GM18507 (cell line): Measurements from ENCODE around the gene SNN.

ENCODE experiments used
- DNase-seq: peaks from one replicate; pipeline ENCODE4 v3.0.0; 2011; ENCODE audit warnings: low read depth; ENCODE audit not compliant: insufficient read length; ENCODE audit errors: extremely low spot score
- FAIRE-seq: peaks from 2 replicates; lab custom pipeline; 2011; peaks lifted over from hg19 to GRCh38; lab: Jason Lieb, UNC

SNN gene

DNA sequence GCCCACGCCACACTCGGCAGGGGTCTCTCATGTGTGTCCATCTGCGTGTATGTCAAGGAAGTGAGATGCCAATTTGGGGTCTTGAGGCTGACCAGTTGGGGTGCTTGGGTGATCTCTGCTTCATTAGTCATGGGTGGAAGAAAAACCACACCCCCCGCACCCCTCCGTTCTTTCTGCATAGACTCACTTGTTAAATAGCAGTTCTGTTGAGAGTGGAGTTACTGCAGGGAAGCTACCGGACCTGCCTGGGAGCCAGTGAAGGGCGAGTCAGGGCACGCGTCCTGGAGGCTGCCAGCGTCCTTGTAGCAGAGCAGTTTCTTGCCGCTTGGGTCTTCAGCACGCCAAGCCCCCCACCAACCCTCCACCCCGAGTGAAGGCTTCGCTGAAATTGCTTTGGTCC is 8.5 kb downstream of the SNN start:
- FAIRE-seq: no peak
- no peak for DNase-seq

DNA sequence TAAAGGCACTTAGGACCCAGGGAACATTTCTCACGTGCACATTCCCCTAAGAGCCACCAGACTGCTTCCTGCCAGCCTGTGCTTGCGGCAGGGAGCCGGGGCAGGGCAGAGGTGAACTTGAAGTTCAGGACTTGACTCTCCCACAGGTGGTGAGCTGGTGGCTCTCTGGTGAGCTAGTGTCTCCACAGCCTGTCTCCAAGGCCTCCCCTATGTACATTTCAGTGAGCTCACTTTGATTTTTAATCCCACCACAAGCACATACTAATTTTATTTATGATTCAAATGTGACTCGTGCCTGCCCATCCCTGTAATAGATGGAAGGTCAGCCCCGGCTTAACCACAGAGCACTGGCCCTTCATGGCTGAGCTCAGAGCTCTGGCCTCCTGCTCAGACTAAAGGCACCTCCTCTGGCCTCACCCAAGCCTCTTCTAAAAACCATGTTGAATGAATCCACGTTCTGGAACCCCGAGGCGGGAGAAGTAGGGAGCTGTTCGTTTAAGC is 9.2 kb downstream of the SNN start:
- DNase-seq: no peak

GRCh38 chr16:11677959-11678881 is 10.0 kb downstream of the SNN start:
- FAIRE-seq: peak; percentile 90
- DNase-seq: no peak

More for the DNA sequence above, 9.2 kb downstream of the SNN start:
- no peak for FAIRE-seq

GRCh38 chr16:11679250-11679649 is 11.0 kb downstream of the SNN start:
- no peak for FAIRE-seq
- DNase-seq: no peak

- FAIRE-seq (no peak), DNase-seq (no peak)
Observed at GRCh38 chr16:11679941-11680911, 12.0 kb downstream of the SNN start.

- FAIRE-seq (peak; percentile 87), DNase-seq (no peak)
Observed at GRCh38 chr16:11681556-11681955, 13.3 kb downstream of the SNN start.

DNA sequence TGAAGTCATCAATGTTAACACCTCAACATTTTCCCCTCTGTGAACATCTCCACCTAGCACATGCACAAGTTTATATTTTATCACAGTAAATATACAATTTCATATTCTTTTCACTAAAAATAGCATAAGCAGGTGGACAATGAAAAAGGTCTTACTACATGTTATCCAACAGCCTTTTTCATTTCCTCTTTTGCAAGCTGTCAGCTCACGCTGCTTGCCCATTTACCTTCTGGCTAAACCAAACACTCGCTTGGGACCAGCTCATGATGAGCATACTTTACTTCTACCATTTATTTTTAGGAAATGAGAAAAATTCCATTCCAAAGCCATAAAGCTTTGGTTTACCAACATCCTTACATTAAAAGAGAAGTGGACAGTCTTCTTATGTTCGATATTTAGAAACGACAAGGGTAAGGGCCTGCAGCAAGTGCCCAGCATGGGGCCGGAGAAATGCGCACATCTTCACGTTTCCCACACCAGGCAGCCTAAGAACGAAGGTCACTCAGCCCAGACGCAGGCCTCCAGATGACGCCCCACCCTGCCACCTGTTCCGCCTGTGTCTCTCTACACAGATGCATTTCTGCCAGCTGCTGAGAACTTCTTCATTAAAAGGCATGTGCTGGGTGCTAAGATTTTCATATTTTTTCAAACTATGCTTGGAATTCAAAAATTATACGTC is 13.9 kb downstream of the SNN start:
- FAIRE-seq (peak; percentile 46), DNase-seq (no peak)

- no peak for DNase-seq
- FAIRE-seq: peak; percentile 5
Observed at GRCh38 chr16:11682655-11683096, 14.4 kb downstream of the SNN start.

DNA sequence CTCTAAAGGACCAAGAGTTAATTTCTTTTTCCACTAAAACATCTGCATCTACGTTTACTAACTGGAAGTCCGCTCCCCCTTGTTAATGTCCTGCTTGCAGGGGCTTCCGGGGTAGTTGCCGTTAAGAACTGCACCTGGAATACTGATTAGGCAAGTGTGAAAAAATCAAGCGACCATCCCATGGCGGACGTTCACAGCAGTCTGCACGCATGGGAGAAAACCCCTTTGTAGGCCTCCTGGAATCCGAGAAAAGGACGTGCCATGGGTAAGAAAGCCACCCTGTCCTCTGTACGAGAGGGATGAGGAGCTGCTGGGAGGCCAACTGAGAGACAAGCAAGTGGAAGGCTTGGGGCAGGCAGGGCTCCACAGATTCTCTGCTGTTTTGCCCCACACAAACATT is 14.9 kb downstream of the SNN start:
- FAIRE-seq (no peak), DNase-seq (no peak)

DNA sequence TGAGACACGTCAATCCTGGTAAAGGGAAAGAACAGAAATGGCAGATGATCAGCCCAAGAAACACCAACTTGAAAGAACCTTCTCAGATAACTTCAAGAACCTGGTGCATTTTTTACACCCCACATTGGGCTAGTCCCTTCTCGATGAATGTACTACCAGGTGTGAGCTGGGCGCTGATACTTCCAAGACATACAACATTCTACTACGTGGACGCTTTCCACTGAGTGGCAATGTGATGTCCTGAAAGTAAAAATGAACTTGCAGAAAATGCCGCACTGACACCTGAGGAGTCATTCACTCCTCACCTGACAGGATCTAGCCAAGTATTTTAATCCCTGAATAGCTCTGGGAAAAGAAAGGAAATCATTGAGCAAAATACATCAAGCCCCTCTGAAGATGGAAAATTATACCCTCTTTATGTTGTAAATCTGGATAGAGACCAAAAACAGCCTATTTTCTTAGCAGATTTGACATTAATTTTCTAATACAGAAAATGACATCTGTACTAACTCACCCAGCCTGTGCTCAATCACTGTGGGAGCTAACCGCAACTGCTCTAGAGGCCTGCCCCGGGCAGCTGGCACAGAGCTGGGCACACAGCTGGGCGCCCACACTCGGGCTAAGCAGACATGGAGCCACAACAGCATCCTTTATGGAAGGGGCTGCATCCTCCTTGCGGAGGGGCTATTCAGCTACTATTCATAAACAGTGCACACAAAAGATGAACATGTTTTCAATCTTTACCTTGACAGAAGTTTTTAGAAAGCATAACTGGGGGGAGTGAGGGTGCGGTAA is 16.2 kb downstream of the SNN start:
- DNase-seq (no peak), FAIRE-seq (no peak)

DNA sequence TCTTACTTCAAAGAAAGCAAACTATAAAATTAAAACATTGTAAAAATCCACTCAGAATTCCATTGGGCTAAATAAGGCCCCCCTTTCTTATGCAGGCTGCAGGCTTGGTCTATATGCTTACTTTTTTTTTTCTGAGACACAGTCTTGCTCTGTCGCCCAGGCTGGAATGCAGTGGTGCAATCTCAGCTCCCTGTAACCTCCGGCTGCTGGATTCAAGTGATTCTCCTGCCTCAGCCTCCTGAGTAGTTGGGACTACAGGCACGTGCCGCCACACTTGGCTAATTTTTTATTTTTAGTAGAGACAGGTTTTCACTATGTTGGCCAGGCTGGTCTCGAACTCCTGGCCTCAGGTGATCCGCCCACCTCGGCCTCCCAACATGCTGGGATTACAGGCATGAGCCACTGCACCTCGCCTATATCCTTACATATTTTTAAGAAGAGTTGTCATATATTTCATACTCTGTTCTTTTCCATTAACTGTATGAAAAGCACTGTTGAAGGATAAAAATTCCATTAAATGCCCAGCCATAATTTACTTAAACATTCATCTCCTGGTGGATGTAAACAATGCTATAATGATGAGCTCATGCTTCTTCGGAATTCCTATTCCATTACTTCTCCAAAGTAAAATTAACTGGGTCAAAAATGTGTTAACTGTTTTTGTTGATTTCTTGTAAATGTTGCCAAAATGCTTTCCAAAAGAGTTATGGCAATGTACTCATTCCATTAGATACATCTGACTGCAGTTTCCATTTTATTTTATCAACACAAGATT is 17.8 kb downstream of the SNN start:
- FAIRE-seq (no peak), DNase-seq (no peak)

- DNase-seq (no peak), FAIRE-seq (no peak)
Observed at GRCh38 chr16:11686713-11687380, 18.6 kb downstream of the SNN start.

- FAIRE-seq (no peak), DNase-seq (no peak)
Observed at GRCh38 chr16:11687601-11688519, 19.6 kb downstream of the SNN start.

DNA sequence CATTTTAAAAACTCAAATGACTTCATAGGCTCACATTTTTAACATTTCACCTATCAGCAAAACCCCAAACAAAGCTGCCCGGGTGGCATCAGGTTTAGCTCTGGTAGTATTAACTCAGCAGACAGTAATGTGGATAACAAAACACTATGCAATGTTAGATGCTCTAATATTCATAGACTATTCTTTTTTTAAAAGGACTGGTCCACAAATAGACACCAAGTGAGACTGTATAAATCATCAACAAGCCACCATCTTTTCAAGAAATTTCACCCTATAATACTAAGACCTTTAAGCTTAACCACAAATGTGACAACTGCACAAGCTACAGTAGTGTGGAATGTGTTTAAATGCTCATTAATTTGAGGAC is 20.2 kb downstream of the SNN start:
- DNase-seq: no peak
- peak; percentile 61 for FAIRE-seq

DNA sequence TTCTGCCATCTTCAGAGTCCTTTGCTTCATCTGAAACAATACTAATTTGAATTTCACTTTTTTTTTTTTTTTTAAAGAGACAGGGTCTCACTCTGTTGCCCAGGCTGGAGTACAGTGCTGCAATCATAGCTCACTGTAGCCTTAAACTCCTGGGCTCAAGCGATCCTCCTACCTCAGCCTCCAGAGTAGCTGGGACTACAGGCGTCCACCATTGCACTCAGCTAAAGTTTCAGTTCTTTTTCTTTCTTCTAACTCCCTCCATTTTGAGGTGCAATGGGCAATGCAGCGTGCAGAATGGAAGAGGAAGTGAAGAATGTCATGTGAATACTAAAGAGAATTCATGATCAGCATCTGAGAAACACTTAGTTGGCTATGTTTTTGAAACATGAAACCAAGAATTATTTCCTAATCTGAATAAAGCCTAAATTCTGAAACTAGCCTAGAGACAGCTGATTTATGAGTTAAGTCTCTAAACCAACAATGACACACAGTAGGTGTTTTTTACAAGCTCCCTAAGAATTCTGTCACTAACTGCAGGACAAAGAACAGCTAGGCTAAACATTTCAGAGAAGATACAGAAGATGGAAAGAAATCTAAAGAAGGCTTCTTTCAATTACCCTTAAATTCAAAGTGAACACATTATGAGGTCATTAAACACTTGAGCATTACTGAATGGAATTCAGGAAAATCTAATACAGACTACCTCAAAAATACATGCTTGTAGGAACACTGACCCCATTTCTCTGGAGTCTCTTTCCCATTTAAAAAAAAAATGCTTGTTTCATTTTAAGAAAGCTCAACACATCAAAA is 21.0 kb downstream of the SNN start:
- FAIRE-seq (peak; percentile 92), DNase-seq (no peak)

GRCh38 chr16:11691235-11691634 is 23.0 kb downstream of the SNN start:
- DNase-seq: no peak
- FAIRE-seq: no peak
